Measurements from ENCODE around the gene CDC42BPB.

The CDC42BPB gene

GRCh38 chr14:103019826-103020225 is 37.5 kb downstream of the CDC42BPB start:
- ChIA-PET POLR2A (no interaction called here), CTCF (no interaction called here)
- no peak for DNase-seq (ENCODE audit: extremely low spot score)
- TF ChIP-seq CTBP1 (IDR thresholded peaks at IDR 0.05; ENCODE audit: borderline replicate concordance) (no peak), ARNT (IDR thresholded peaks at IDR 0.05) (no peak), FOXK2 (IDR thresholded peaks at IDR 0.05) (no peak), SUZ12 (IDR thresholded peaks at IDR 0.05) (no peak), ZNF384 (IDR thresholded peaks at IDR 0.05) (no peak), TARDBP (IDR thresholded peaks at IDR 0.05) (no peak), FOXM1 (IDR thresholded peaks at IDR 0.05; ENCODE audit: borderline replicate concordance) (no peak), ELF4 (IDR thresholded peaks at IDR 0.05) (no peak), FOXA1 (IDR thresholded peaks at IDR 0.05) (no peak), PKNOX1 (IDR thresholded peaks at IDR 0.05) (no peak), HDGF (IDR thresholded peaks at IDR 0.05; ENCODE audit: borderline replicate concordance) (no peak), LEF1 (IDR thresholded peaks at IDR 0.05; ENCODE audit: borderline replicate concordance) (no peak), NFRKB (IDR thresholded peaks at IDR 0.05) (no peak), L3MBTL2 (conservative IDR thresholded peaks at IDR 0.05) (no peak), BHLHE40 (IDR thresholded peaks at IDR 0.05; ENCODE audit: borderline replicate concordance) (no peak)

- ChIA-PET POLR2A (no interaction called here), CTCF (no interaction called here)
- TF ChIP-seq NFRKB (IDR thresholded peaks at IDR 0.05) (no peak), SUZ12 (IDR thresholded peaks at IDR 0.05) (no peak), HDGF (IDR thresholded peaks at IDR 0.05; ENCODE audit: borderline replicate concordance) (no peak), BHLHE40 (IDR thresholded peaks at IDR 0.05; ENCODE audit: borderline replicate concordance) (no peak), FOXM1 (IDR thresholded peaks at IDR 0.05; ENCODE audit: borderline replicate concordance) (no peak), ARNT (IDR thresholded peaks at IDR 0.05) (no peak), PKNOX1 (IDR thresholded peaks at IDR 0.05) (no peak), ELF4 (IDR thresholded peaks at IDR 0.05) (no peak), FOXK2 (IDR thresholded peaks at IDR 0.05) (no peak), TARDBP (IDR thresholded peaks at IDR 0.05) (no peak), CTBP1 (IDR thresholded peaks at IDR 0.05; ENCODE audit: borderline replicate concordance) (no peak), LEF1 (IDR thresholded peaks at IDR 0.05; ENCODE audit: borderline replicate concordance) (no peak), ZNF384 (IDR thresholded peaks at IDR 0.05) (no peak), L3MBTL2 (conservative IDR thresholded peaks at IDR 0.05) (no peak)
- no peak for DNase-seq (ENCODE audit: extremely low spot score)
Observed at GRCh38 chr14:103019236-103019635, 38.1 kb downstream of the CDC42BPB start.

- POLR2A ChIA-PET = interaction anchor here (0.9 kb wide), 1 partner anchor 318 kb away, joined by 3 read pairs; the partner anchor contains the start of gene EIF5
Observed at GRCh38 chr14:103016594-103016993, 40.8 kb downstream of the CDC42BPB start.

GRCh38 chr14:103016071-103016470 is 41.3 kb downstream of the CDC42BPB start:
- POLR2A ChIA-PET = interaction anchor here (0.9 kb wide), 1 partner anchor 318 kb away, joined by 3 read pairs; the partner anchor contains the start of gene EIF5

More at GRCh38 chr14:103016594-103016993, 40.8 kb downstream of the CDC42BPB start:
- CTCF ChIA-PET = no interaction called here
- DNase-seq (ENCODE audit: extremely low spot score) = no peak
- TF ChIP-seq L3MBTL2 (conservative IDR thresholded peaks at IDR 0.05) (no peak), ZNF384 (IDR thresholded peaks at IDR 0.05) (no peak), TARDBP (IDR thresholded peaks at IDR 0.05) (no peak), SP1 (IDR thresholded peaks at IDR 0.05) (no peak), PKNOX1 (IDR thresholded peaks at IDR 0.05) (no peak), SUZ12 (IDR thresholded peaks at IDR 0.05) (no peak), FOXK2 (IDR thresholded peaks at IDR 0.05) (no peak), ELF4 (IDR thresholded peaks at IDR 0.05) (no peak), HDGF (IDR thresholded peaks at IDR 0.05; ENCODE audit: borderline replicate concordance) (no peak), CTBP1 (IDR thresholded peaks at IDR 0.05; ENCODE audit: borderline replicate concordance) (no peak)

GRCh38 chr14:103015426-103015825 is 41.9 kb downstream of the CDC42BPB start:
- ChIA-PET CTCF (no interaction called here), POLR2A (no interaction called here)
- DNase-seq (ENCODE audit: extremely low spot score) = no peak
- TF ChIP-seq FOXA1 (IDR thresholded peaks at IDR 0.05) (no peak), L3MBTL2 (conservative IDR thresholded peaks at IDR 0.05) (no peak), CTBP1 (IDR thresholded peaks at IDR 0.05; ENCODE audit: borderline replicate concordance) (no peak), BHLHE40 (IDR thresholded peaks at IDR 0.05; ENCODE audit: borderline replicate concordance) (no peak)

More at GRCh38 chr14:103016071-103016470, 41.3 kb downstream of the CDC42BPB start:
- no peak for DNase-seq (ENCODE audit: extremely low spot score)
- CTCF ChIA-PET = no interaction called here
- TF ChIP-seq CTBP1 (IDR thresholded peaks at IDR 0.05; ENCODE audit: borderline replicate concordance) (no peak), SUZ12 (IDR thresholded peaks at IDR 0.05) (no peak), ZNF384 (IDR thresholded peaks at IDR 0.05) (no peak), L3MBTL2 (conservative IDR thresholded peaks at IDR 0.05) (no peak), PKNOX1 (IDR thresholded peaks at IDR 0.05) (no peak), NFRKB (IDR thresholded peaks at IDR 0.05) (no peak), TARDBP (IDR thresholded peaks at IDR 0.05) (no peak), FOXM1 (IDR thresholded peaks at IDR 0.05; ENCODE audit: borderline replicate concordance) (no peak), ARNT (IDR thresholded peaks at IDR 0.05) (no peak), FOXK2 (IDR thresholded peaks at IDR 0.05) (no peak), HDGF (IDR thresholded peaks at IDR 0.05; ENCODE audit: borderline replicate concordance) (no peak), BHLHE40 (IDR thresholded peaks at IDR 0.05; ENCODE audit: borderline replicate concordance) (no peak), ELF4 (IDR thresholded peaks at IDR 0.05) (no peak), LEF1 (IDR thresholded peaks at IDR 0.05; ENCODE audit: borderline replicate concordance) (no peak), SP1 (IDR thresholded peaks at IDR 0.05) (no peak), FOXA1 (IDR thresholded peaks at IDR 0.05) (no peak)
